ENCODE measurements around the gene CAMK1D.

The CAMK1D gene

DNA sequence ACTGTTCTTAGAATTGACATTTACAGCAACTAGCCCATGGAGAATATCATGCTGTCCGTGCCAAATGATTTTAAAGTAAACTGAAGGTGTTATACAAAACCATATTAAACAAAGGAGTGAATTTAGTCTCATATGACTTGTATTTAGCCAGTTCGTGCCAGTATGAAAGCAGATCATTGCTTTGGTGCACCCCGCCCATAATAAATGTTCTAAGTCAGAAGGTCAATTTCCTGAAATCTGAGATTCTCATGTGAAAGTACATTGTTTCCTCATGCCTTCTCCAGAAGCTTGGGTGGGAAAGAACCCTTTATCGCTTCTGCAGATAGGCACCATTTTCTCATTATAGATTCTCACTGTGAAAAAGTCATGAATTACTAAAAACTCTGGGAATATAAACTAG is 106.4 kb downstream of the CAMK1D start:
- TF ChIP-seq ZNF274 (IDR thresholded peaks at IDR 0.05; ENCODE audit: low read depth, low read length), result no peak
- H3K4me3 ChIP-seq (ENCODE audit: low read length), result no peak overlapping the region

DNA sequence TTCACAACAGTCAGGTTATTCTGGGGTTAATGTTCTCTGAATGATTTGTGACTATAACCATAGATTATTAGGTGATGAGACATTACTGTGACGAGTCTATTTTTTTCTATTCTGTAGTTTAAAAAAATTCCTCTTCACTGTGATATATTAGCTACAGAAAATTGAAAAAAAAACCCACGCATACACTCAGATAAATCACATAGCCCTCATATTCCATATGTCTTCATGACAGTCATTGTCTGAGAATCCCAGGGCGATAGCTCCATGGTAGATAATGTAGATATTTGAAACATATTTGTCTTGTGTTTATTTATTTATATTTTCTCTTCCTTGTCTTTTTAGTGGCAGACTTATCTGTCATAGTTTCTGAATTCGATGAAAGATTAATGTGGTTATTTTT is 110.0 kb downstream of the CAMK1D start:
- no peak overlapping the region for H3K4me3 ChIP-seq (ENCODE audit: low read length)
- TF ChIP-seq ZNF274 (IDR thresholded peaks at IDR 0.05; ENCODE audit: low read depth, low read length), result no peak

DNA sequence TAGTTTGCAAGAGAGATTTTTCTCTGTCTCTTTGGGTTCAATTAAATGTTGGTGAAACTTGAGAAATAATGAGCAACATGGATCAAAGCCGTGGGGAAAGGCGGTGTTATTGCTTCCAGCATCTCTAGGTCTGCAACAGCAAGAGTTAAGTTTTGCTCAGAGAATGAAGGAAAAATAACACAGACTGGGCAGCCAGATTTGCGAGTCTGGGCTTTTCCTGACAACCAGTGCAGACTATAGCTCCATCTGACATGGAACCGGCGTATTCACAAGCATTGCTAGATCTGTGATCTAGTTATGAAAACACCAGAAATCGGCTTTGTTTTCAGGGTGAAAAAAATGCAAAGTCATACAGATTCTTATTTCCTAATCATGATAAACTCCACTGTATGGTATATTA is 110.4 kb downstream of the CAMK1D start:
- no peak for TF ChIP-seq ZNF274 (IDR thresholded peaks at IDR 0.05; ENCODE audit: low read depth, low read length)
- no peak overlapping the region for H3K4me3 ChIP-seq (ENCODE audit: low read length)

DNA sequence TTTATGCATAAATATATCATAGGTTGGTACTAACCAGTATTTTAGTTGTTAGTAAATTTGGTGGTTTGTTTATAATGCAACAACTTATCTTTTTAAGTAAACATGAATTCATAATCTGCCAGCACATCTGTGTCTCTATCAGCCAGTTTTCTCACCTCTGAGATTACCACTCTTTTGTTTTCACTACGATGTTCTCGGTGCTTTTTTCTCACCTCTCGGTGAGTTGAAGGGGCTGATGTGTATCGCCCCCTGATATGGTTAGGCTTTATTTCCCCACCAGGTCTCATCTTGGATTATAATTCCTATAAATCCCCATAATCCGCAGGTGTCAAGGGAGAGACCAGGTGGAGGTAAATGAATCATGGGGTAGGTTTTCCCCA is 114.1 kb downstream of the CAMK1D start:
- no peak for TF ChIP-seq ZNF274 (IDR thresholded peaks at IDR 0.05; ENCODE audit: low read depth, low read length)
- H3K4me3 ChIP-seq (ENCODE audit: low read length), result no peak overlapping the region

DNA sequence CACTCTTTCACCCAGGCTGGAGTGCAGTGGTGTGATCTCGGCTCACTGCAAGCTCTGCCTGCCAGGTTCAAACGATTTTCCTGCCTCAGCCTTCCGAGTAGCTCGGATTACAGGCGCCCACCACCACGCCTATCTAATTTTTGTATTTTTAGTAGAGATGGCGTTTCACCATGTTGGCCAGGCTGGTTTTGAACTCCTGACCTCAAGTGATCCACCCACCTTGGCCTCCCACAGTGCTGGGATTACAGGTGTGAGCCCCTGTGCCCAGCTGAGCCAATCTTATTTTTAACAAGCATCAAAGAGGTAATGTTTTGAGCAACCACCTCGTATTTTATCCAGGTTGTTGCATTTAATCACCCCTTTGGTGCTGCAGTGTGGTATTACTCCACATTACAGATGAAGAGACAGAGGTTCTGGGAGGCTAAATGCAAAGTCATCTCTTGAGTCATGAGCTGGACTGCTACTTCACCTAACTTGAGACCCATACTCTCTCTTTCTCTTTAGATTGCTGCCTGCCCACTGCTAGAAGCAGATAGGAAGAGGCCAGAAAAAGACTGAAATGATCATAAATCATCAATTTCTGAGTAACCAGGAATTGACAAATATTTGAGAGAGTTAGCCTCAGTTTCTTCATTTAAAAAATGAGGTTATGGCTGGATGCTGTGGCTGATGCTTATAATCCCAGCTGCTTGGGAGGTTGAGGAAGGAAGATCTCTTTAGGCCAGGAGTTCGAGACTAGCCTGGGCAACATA is 116.2 kb downstream of the CAMK1D start:
- no peak for TF ChIP-seq ZNF274 (IDR thresholded peaks at IDR 0.05; ENCODE audit: low read depth, low read length)
- no peak overlapping the region for H3K4me3 ChIP-seq (ENCODE audit: low read length)

DNA sequence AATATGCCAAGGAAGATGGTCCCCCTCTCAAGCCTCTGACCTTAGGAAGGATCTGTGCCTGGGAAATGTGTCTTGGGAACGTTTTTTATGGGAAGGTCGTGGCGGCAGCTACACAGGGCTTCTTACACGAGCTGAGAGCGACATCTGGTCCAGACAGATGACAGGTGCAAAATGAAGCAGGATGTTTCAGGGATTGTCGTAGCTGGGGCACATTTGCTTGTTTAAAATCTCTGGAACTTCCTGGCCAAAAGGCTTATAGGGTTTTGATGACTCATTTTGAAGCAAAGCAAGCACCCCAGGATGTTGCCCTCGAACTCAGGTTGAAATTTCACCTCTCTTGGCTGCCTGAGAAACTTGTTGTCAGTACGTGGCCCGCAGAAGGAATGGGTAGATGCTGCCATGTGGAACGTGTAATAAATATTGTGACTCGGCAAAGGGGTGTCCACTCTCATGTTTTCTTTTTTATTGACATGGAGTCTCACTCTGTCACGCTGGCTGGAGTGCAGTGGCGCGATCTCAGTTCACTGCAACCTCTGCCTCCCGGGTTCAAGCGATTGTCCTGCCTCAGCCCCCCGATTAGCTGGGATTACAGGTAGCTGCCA is 117.5 kb downstream of the CAMK1D start:
- no peak overlapping the region for H3K4me3 ChIP-seq (ENCODE audit: low read length)
- TF ChIP-seq ZNF274 (IDR thresholded peaks at IDR 0.05; ENCODE audit: low read depth, low read length), result no peak

DNA sequence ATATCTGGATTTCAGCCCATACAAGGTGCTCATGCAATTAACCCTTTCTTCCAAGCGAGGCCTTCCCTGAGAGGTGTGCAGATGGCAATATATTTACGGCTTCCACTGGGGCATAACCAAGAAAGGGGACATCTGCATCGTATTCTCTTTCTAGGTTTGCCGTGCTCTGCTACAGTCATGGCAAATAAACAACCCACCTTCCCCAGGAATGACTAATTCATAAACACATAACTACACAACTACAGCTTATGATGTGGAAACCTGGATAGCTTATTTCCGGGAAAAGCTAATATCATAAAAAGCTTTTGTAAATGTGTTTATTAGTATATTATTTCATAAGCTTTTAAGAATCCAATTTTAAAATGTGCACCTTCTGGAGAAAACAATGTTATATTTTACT is 120.0 kb downstream of the CAMK1D start:
- no peak for TF ChIP-seq ZNF274 (IDR thresholded peaks at IDR 0.05; ENCODE audit: low read depth, low read length)
- no peak overlapping the region for H3K4me3 ChIP-seq (ENCODE audit: low read length)

DNA sequence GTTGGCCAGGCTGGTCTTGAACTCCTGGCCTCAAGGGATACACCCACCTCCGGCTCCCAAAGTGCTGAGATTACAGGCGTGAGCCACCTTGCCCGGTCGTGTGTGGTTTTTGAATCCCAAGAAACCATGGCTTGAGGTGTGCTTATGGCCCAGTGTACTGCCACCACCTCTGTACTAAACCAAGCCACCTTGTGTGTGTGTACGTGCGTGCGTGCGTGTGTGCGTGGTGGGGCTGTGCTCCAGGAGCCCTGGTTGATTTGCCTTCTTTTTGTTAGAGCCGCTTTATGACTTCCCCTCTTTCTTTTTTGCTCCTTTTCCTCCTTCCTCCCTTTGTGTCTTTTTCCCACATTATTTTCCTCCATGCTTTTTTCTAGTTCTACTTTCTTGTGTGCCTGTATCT is 121.4 kb downstream of the CAMK1D start:
- H3K4me3 ChIP-seq (ENCODE audit: low read length), result no peak overlapping the region
- no peak for TF ChIP-seq ZNF274 (IDR thresholded peaks at IDR 0.05; ENCODE audit: low read depth, low read length)

DNA sequence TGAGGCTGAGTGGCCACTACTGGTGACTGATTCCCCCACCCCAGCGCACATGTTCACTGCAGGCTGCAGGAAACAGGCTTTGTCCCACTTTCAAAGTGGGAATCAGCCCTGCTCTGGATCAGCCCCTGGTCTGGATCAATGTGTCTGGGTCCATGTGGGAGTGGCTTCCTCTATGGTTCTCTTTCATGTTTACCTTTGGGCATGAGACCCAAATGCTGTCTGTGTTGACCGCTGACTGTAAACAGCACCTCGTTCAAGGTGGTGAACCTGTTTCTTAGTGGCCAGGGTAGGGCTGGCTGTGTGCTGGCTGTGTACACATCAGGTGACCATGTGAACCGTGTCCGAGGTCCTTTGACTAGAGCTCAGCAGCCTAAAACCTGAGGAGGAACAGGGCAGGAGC is 121.8 kb downstream of the CAMK1D start:
- H3K4me3 ChIP-seq (ENCODE audit: low read length), result no peak overlapping the region
- no peak for TF ChIP-seq ZNF274 (IDR thresholded peaks at IDR 0.05; ENCODE audit: low read depth, low read length)

DNA sequence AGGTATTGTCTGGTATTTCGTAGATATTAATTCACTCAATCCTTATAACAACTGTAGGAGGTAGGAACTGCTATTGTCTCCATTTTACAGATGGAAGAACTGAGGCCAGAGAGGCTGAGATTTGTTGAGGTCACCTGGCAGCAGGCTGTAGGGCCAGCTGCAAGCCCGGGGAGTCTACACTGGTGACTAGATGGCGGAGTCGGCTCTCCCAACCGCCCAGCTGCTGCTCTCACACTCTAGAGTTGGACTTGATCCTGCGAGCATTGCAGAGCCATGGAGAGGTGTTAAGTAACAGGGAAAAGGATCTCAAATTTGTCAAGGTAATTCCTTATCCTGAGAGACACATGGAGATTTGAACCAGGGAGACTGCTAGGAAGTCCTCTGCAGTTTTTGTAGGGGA is 124.1 kb downstream of the CAMK1D start:
- no peak for TF ChIP-seq ZNF274 (IDR thresholded peaks at IDR 0.05; ENCODE audit: low read depth, low read length)
- no peak overlapping the region for H3K4me3 ChIP-seq (ENCODE audit: low read length)

DNA sequence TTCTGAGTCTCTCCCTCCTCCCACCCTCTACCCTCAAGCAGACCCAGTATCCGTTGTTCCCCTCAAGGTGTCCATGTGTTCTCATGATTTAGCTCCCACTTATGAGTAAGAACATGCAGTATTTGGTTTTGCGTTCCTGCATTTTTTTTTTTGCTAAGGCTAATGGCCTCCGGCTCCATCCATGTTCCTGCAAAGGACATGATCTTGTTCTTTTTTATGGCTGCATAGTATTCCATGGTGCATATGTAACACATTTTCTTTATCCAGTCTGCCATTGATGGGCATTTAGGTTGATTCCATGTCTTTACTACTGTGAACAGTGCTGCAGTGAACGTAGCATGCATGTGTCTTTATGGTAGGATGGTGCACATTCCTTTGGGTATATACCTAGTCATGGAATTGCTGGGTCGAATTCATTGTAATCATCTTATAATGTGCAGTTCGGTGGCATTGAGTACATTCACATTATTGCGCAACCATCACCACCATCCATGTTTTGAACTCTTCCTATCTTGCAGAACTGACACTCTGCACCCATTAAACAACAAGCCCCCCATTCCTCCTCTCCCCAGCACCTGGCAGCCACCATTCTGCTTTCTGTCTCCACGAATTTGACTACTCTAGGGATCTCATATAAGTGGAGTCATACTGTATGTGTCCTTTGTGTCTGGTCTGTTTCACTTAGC is 125.5 kb downstream of the CAMK1D start:
- no peak for TF ChIP-seq ZNF274 (IDR thresholded peaks at IDR 0.05; ENCODE audit: low read depth, low read length)

DNA sequence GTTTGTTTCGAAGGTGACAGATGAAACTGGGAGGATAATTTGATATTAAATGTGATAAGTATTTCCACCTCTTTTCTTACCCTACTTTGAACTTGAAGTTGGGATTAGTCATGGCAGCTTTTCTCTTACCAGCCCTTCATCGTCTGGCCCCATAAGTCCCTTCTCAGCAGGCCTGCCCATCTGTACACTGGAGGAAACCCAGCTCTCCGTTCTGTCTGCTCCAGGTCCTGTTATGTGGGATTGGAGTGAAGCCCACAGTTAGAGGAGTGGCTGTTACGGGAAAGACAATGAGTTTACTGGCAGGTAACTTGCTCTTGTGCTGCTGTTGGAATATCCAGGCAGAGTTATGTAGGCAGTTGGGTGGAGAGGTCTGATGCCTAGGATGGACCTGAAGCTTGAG is 127.3 kb downstream of the CAMK1D start:
- H3K4me3 ChIP-seq (ENCODE audit: low read length), result no peak overlapping the region
- no peak for TF ChIP-seq ZNF274 (IDR thresholded peaks at IDR 0.05; ENCODE audit: low read depth, low read length)

More for the DNA sequence above, 125.5 kb downstream of the CAMK1D start:
- H3K4me3 ChIP-seq (ENCODE audit: low read length), result no peak overlapping the region

DNA sequence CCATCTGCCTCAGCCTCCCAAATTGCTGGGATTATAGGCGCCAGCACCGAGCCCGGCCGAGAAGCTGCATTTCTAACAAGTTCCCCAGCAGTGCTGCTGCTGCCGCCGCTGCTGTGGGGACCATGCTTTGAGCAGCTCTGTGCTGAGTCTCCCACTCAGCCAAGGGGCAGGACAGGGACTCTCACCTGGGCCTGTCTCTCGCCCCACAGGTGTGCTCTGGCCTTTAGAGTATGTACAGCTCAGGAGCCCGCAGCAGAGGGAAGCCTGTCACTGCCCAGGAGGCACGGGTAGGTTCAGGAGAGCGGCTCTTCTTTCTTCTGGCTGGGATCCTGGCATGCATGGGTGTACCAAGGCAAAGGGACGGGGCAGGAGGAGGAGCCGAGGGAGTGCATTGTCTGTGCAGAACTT is 130.1 kb downstream of the CAMK1D start:
- no peak overlapping the region for H3K4me3 ChIP-seq (ENCODE audit: low read length)
- no peak for TF ChIP-seq ZNF274 (IDR thresholded peaks at IDR 0.05; ENCODE audit: low read depth, low read length)

DNA sequence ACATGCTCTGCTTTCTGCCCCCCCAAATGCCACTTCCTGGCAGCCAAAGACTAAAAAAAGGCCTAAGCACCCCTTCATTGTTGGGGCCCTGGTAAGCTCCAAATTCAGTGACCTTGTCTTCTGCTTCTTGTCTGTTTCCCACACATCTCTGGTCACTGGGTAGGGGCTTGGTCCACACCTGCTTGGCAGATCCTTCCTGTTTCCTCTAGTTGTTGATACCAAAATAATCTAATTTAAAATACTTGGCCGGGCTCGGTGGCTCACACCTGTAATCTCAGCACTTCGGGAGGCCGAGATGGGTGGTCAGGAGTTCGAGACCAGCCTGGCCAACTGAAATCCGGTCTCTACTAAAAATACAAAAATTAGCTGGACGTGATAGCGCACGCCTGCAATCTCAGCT is 130.6 kb downstream of the CAMK1D start:
- no peak for TF ChIP-seq ZNF274 (IDR thresholded peaks at IDR 0.05; ENCODE audit: low read depth, low read length)
- H3K4me3 ChIP-seq (ENCODE audit: low read length), result no peak overlapping the region

DNA sequence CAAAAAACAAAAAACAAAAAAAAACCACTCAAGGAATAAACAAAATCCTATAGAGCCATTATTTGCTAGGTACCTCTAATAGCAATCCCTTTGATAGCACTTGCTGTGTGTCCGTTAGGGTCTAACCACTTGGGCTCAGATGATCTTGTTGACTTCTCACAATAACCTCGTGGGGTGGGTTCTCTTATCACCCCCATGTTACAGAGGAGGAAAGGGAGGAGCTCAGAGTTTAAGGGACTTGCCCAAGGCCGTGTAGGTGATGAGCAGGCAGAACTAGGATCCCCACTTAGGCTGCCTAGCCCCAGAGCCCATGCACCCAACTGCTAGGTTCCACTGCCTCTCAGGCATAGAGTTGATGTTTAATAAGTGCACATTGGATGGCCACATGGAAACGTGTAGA is 131.1 kb downstream of the CAMK1D start:
- no peak for TF ChIP-seq ZNF274 (IDR thresholded peaks at IDR 0.05; ENCODE audit: low read depth, low read length)
- no peak overlapping the region for H3K4me3 ChIP-seq (ENCODE audit: low read length)

Measured in GM08714 (cell line).